ENCODE data around the gene LGSN. TPM values are rescaled to one million over a fixed set of nuclear protein-coding genes. Genes with fewer than 3 reads are reported as not detected.

The LGSN gene
- total and polyA plus RNA-seq, 8 donors, result 0.04 to 0.52 (median 0.19) TPM; not detected in 3

- intact Hi-C loops (cut with DNase I), result loop anchor here in 1 of 3 donors (5.0 kb wide), 1 partner anchor 224 kb away; no protein-coding TSS in a partner anchor
- TF ChIP-seq CTCF (IDR thresholded peaks at IDR 0.05), result peak in 1 of 4 donors; percentile 6
These were observed 33.5 kb upstream of the LGSN start for GRCh38 chr6:63353286-63353630.

GRCh38 chr6:63352544-63353285 lies 32.9 kb upstream of the LGSN start:
- peak overlapping the region in 2 of 4 donors; percentile 62 to 65 for H3K27ac ChIP-seq

More at GRCh38 chr6:63353286-63353630, 33.5 kb upstream of the LGSN start:
- Histone ChIP-seq H3K27me3 (no peaks in the 10 kb centered on the region), H3K36me3 (no peaks in the 10 kb centered on the region), H3K4me3 (no peak overlapping the region), H3K9me3 (no peaks in the 10 kb centered on the region), H3K4me1 (peaks cover 4 to 13% (median 10%) of the 10 kb centered on the region in 3 donors), H3K27ac (peak overlapping the region in 2 of 4 donors; percentile 62 to 65)
- DNase-seq, result no peak
- WGBS, 2 donors, result 85 to 86% methylated on average over 1 of the region's 1 CpG
- ATAC-seq, result no peak
- FAIRE-seq, result no peak

GRCh38 chr6:63352069-63352543 lies 32.3 kb upstream of the LGSN start:
- H3K4me1 ChIP-seq, result peaks cover 4 to 13% (median 10%) of the 10 kb centered on the region in 3 donors
- 10 to 13% methylated on average over 4 of the region's 4 CpGs for WGBS, 2 donors
- peak overlapping the region in 2 of 4 donors; percentile 62 to 65 for H3K27ac ChIP-seq
- peak; percentile 71 for FAIRE-seq
- no peaks in the 10 kb centered on the region for H3K27me3 ChIP-seq
- TF ChIP-seq CTCF (IDR thresholded peaks at IDR 0.05), result peak in 2 of 4 donors; percentile 21 to 29
- DNase-seq, result no peak
- peak; percentile 75 to 82 (median 80) for ATAC-seq
- intact Hi-C loops (cut with DNase I), result loop anchor here in 1 of 3 donors (5.0 kb wide), 1 partner anchor 225 kb away; no protein-coding TSS in a partner anchor
- no peaks in the 10 kb centered on the region for H3K36me3 ChIP-seq
- H3K9me3 ChIP-seq, result no peaks in the 10 kb centered on the region
- no peak overlapping the region for H3K4me3 ChIP-seq

More at GRCh38 chr6:63352544-63353285, 32.9 kb upstream of the LGSN start:
- Histone ChIP-seq H3K4me3 (peak overlapping the region in 2 of 4 donors; percentile 11 to 21), H3K4me1 (peaks cover 4 to 13% (median 10%) of the 10 kb centered on the region in 3 donors), H3K27me3 (no peaks in the 10 kb centered on the region), H3K9me3 (no peaks in the 10 kb centered on the region), H3K36me3 (no peaks in the 10 kb centered on the region)
- TF ChIP-seq CTCF (IDR thresholded peaks at IDR 0.05), result peak in 3 of 4 donors; percentile 50 to 62 (median 55)
- intact Hi-C loops (cut with DNase I), result loop anchor here in 1 of 3 donors (5.0 kb wide), 1 partner anchor 225 kb away; no protein-coding TSS in a partner anchor
- peak; percentile 85 to 96 (median 92) for ATAC-seq
- peak in 3 of 6 donors; percentile 41 to 62 (median 59) for DNase-seq
- peak; percentile 17 for FAIRE-seq
- WGBS, 2 donors, result 21 to 32% methylated on average over 7 of the region's 7 CpGs

GRCh38 chr6:63349401-63349800 lies 29.6 kb upstream of the LGSN start:
- ATAC-seq (no peak), FAIRE-seq (no peak), DNase-seq (no peak)
- no peaks in the 10 kb centered on the region for H3K27me3 ChIP-seq
- no peaks in the 10 kb centered on the region for H3K36me3 ChIP-seq
- intact Hi-C loops (cut with DNase I), result loop anchor here in 2 of 3 donors (5.0 to 10.0 kb wide), 2 partner anchors 415 to 418 kb away; no protein-coding TSS in a partner anchor
- H3K4me1 ChIP-seq, result peaks cover 4 to 13% (median 10%) of the 10 kb centered on the region in 3 donors
- H3K9me3 ChIP-seq, result no peaks in the 10 kb centered on the region
- no peak for TF ChIP-seq CTCF (IDR thresholded peaks at IDR 0.05)
- no peak overlapping the region for H3K27ac ChIP-seq
- 44 to 52% methylated on average over 3 of the region's 3 CpGs for WGBS, 2 donors
- H3K4me3 ChIP-seq, result no peak overlapping the region

Measured in pancreas (tissue), 10 donors.